Tibial nerve (tissue), 3 donors: ENCODE data around the gene CRYGN.

Source experiments
- CTCF ChIP-seq, 5 experiments: fragments of 200-600 bp in 3 of 5; fragments of 450-650 bp in 2 of 5; sonication (generic) in 3 of 5; IDR thresholded peaks; one replicate each; pipeline ENCODE4 v1.5.1; 2016 to 2019; ENCODE audit warnings: antibody characterized with exemption in 5 of 5, mild to moderate bottlenecking in 3 of 5, moderate library complexity in 2 of 5
- POLR2A ChIP-seq, 2 donors: fragments of 450-650 bp; IDR thresholded peaks; one replicate each; pipeline ENCODE4 v1.6.1; 2017; ENCODE audit warnings: antibody characterized with exemption in 2 of 2, mild to moderate bottlenecking in 2 of 2, moderate library complexity in 2 of 2

GRCh38 chr7:151472644-151473380 is 32.9 kb upstream of the CRYGN start:
- TF ChIP-seq CTCF (IDR thresholded peaks at IDR 0.05), result no peak
- no peak for TF ChIP-seq POLR2A (IDR thresholded peaks at IDR 0.05)
